ENCODE data around the gene CERS4.
A peak's percentile ranks its signal among the peaks of the same experiment; 100 is the strongest.
"Not testable (repeated sequence)": the region's sequence is repeated elsewhere in the genome, so short reads cannot be mapped to it uniquely, and the experiment has no call there.

The CERS4 gene

GRCh38 chr19:8269724-8270123 lies 60.6 kb downstream of the CERS4 start:
- no peak for DNase-seq

- not testable (repeated sequence) for DNase-seq
Observed at GRCh38 chr19:8276508-8276907, 67.3 kb downstream of the CERS4 start.

GRCh38 chr19:8291337-8291736 lies 82.2 kb downstream of the CERS4 start:
- DNase-seq = not testable (repeated sequence)

GRCh38 chr19:8302357-8302691 lies 93.2 kb downstream of the CERS4 start:
- DNase-seq = peak; percentile 8

GRCh38 chr19:8302734-8303133 lies 93.6 kb downstream of the CERS4 start:
- no peak for DNase-seq

GRCh38 chr19:8304841-8305621 lies 95.9 kb downstream of the CERS4 start:
- DNase-seq = peak; percentile 15

GRCh38 chr19:8305798-8306197 lies 96.6 kb downstream of the CERS4 start:
- no peak for DNase-seq

GRCh38 chr19:8306235-8307054 lies 97.3 kb downstream of the CERS4 start:
- DNase-seq = no peak

GRCh38 chr19:8307400-8307964 lies 98.3 kb downstream of the CERS4 start:
- no peak for DNase-seq

GRCh38 chr19:8307965-8308866 lies 99.0 kb downstream of the CERS4 start, which contains the start of gene CD320:
TSS of gene CD320 (minus strand) at chr19:8308358. CDS start at chr19:8308290, 68 bp downstream.
- peak; percentile 88 for DNase-seq

- DNase-seq = no peak
Observed at GRCh38 chr19:8308891-8309291, 99.7 kb downstream of the CERS4 start.

- DNase-seq = no peak
Observed at GRCh38 chr19:8310342-8311055, 101.3 kb downstream of the CERS4 start.

- no peak for DNase-seq
Observed at GRCh38 chr19:8311461-8312260, 102.5 kb downstream of the CERS4 start.

All from activated T-cell treated with anti-CD3 and anti-CD28 coated beads, Interleukin-2, amount 50 U/mL, for 1 hour (primary cell).